Measurements from ENCODE around the gene GDA.

Gene GDA

DNA sequence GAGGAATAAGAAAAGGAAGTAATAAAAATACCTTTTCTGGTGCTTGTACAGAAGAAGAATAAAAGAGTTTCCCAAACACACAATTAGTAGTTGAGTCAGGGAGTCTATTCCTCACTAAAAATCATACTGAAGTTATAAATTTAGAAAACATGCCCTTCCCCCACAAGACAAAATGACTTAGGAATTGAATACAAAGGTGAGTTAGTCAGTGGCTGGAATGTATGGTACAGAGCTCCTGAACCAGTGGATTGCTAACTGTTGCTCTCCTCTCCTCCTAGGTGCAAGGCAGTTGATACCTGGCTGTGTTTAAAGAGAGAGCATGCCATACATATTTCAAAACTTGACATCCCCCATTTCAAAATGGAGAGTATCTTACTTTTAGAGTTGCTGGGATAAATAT is 1.9 kb downstream of the GDA start:
- DNase-seq = no peak

DNA sequence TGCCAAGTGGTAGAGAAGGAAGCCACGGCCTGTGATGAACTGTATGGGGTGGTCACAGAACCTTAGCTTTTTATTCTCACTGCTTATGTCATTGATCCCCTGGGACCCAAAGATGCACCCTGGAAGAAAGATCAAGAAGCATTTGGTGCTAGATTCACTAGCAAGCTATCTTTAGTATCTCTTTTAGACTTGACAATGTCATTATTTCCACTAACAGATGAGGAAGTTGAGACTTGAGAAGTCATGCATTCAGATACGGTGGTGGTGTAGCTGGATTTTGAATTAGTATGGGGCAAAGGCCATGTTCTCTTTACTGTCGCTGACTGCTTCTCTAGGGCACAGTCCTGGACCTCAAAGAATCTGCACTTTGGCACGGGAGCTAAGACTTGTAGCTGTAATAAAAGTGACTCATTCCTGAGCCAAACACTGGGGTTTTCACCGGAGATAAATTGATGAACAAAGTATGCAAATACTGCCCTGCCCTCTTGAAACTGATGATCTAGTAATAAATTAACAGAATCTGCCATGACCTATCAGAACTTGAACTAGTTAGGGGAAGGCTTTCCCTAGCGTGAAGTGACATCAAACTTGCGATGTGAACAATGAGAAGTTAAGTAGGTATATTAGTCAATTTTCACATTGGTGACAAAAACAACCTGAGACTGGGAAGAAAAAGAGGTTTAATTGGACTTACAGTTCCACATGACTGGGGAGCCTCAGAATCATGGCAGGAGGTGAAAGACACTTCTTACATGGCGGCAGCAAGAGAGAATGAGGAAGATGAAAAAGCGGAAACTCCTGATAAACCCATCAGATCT is 5.4 kb downstream of the GDA start:
- no peak for DNase-seq

DNA sequence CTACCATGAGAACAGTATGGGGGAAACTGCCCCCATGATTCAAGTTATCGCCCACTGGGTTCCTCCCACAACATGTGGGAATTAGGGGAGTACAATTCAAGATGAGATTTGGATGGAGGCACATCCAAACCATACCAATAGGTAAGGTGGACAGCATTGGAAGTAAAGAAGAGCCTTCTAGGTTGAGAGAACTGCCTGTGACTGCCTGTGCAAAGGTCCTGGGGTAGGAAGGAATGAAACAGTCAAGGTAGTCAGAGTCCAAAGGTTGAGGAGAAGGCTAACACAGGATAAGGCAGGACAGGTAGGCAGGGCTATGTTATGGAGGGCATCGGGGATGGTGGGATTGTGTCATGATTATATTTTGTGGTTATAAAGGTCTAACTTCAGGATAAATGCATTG is 6.1 kb downstream of the GDA start:
- DNase-seq = no peak

DNA sequence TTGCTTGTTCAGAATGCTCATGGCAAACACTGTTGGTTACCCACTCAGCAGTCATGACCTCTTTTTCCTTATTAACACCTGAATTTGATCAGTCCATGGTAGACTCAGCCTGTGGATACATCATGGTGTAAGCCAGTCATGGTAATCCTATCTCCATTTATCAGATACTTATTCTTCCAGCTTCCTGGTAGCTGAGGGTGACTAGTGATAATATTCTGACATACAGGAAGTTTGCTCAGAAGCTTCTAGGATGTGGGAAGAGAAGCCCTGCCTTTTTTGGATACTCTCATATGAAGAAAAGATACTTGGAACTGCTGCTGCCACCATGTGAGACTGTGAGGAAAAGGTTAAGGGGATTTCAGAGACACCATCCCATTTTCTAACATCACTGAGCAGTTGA is 7.3 kb downstream of the GDA start:
- DNase-seq = no peak

DNA sequence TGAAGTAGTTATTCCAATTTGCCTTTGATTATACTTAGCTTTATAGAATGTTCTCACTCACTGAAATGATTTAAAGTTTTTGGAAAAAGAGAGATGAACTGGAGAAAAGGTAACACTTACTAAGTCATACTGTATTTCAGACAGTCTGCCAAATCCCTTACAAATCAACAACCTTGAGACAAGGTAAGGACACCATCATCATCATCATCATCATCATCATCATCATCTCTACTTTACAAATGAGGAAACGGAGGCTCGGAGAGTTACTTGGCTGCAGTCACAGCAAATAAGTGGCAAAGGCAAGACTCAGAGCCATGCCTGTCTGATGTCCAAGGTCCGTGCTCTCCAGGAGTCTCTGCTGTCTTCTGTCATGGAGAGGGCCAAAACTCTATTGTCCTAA is 9.4 kb downstream of the GDA start:
- DNase-seq = no peak

DNA sequence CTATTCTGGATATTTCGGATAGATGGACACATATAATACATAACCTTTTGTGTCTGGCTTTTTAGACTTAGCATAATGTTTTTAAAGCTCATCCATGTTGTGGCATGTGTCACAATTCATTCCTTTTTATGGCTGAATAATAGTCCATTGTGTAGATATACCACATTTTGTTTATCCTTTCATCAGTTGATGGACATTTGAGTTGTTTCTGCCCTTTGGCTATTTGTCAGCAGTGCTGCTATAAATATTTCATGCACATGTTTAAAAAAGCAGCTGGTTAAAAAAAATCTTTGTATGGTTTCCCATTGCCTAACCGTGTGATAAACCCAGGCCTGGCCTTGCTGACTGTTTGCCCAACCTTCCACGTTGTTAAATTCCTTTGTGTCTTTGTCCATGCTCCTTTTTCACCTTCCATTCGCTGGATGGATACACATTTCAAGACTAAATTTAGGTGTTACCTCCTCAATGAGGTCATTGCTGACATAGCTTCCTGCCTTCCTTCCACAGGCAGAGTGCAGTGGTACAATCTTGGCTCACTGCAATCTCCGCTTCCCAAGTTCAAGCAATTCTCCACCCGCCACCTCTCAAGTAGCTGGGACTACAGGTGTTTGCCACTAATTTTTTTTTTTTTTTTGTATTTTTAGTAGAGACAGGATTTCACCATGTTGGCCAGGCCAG is 11.3 kb downstream of the GDA start:
- DNase-seq = no peak

DNA sequence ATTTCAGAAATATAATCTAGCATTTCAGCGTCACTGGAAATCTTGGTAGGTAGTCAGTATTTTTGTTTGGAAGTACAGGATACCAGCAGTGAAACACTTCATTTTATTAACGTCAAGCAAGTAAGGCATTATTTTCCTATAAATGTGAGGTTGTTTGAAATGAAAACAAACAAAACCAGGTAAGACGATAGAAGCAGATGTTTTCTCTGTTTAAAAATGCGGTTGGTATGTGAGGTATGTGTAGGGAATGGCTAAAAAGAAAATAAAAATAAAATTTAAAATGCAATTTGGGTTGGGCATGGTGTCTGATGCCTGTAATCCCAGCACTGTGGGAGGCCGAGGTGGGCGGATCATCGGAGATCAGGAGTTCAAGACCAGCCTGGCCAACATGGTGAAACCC is 16.1 kb downstream of the GDA start:
- no peak for DNase-seq

DNA sequence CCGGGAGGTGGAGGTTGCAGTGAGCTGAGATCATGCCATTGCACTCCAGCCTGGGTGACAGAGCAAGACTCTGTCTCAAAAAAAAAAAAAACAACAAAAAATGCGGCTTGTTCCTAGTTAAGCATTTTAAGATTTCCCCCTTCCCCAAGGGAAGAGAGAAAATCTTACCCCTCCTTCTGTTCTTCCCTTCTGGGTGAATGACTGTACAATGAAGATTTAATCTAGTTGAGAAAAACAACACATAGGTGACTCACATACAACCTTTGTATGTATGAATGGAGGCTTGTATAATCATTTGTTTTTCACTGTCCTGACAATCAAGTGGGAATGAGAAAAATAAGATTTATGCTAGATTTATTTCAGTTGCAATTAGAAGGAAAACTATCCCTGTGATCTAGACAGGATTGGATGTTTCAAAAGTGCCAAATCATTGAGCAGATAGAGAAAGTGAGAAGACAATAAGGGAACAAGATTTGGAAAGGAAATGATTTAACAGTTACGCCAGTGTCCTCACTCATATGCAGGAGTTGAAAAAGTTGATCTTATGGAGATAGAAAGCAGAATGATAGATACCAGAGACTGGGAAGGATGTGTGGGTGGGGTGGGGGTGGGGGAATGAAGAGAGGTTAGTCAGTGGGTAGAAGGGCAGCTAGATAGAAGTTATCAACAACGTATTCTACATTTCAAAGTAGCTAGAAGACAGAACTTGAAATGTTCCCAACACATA is 16.7 kb downstream of the GDA start:
- DNase-seq = no peak

DNA sequence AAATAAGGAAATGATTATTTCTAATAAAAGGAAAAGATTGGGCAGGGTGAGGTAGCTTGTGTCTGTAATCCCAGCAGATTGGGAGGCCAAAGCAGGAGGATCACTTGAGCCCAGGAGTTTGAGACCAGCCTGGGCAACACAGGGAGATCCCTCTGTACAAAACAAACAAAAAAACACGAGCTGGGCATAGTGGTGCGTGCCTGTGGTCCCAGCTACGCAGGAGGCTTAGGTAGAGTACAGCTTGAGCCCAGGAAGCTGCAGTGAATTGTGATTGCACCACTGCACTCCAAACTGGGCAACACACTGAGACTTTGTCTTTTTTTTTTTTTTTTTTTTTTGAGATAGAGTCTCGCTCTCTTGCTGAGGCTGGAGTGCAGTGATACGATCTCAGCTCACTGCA is 18.8 kb downstream of the GDA start:
- DNase-seq = no peak

DNA sequence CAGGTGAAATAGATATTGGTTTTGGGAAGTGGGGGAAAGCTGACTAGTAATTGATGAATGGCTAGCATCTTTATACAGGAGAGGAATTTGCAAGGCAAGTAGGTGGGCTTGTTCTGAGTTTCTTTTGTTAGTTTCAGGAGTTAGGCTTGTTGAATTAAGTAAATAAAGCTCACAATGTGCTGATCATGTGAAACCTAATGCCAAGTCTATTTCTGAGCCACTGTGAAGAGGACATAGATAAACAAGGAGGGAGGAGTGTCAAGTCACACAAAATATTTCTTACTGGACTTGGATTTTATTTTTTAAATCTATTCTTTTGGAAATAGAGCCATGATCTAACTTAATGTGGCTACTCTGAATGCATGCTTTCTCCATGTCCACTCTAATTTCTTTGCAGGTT is 19.9 kb downstream of the GDA start:
- DNase-seq = no peak

- no peak for DNase-seq
Observed at GRCh38 chr9:72173080-72173479, 23.8 kb downstream of the GDA start.

- no peak for DNase-seq
Observed at GRCh38 chr9:72185561-72185960, 36.3 kb downstream of the GDA start.

DNA sequence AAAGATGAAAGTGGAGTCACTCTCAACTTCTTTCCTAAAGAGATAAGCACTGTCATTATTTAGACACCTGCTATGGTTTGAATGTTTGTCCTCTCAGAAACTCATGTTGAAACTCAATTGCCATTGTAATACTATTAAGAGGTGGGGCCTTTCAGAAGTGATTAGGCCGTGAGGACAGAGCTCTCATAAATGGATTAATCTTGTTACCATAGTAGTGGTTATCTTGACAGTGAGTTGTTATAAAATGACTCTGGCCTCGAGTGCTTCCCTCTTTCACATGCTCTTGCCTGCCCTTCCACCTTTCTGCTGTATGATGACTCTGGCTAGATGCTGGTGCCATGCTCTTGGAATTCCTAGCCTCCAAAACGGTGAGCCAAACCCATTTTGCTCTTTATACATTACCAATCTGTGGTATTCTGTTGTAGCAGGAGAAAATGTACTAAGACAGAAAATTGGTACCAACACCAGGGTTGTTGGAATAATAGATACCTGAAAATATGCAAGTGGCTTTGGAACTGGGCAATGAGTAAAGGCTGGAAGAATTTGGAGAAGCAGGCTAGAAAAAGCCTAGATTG is 38.0 kb downstream of the GDA start:
- DNase-seq = no peak

DNA sequence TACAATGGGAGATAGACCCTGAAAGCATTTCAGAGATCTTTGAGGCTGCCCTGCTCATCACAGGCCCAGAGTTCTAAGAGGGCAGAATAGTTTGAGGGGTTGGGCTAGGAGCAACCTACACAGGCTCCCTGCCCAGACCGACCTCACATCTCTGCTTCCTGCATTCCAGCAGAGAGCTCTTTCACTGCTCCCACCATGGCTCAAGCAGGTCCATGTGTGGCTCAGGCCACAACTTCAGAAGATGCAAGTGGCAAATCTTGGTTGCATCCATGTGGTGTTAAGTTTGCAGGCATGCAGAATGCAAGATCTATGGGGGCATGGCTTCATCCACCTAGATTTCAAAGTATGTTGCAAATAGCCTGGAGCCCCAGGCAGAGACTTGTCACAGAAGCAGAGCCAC is 39.0 kb downstream of the GDA start:
- DNase-seq = no peak

DNA sequence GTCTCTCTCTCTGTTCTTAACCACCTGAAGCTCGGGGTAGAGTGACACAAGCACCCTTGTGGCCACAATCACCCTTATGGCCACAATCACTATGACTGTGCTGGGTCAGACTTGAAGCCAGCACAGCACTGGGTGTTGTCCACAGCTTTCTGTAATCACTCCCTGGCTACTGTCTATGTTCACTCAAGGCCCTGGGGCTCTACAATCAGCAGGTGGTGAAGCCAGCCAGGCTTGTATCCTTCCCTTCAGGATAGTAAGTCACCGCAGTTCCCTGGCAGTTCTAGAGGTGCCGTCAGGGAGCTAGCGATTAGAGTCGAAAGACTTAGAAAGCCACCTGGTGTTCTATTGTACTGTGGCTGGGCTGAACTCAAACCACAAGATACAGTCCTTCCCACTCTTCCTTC is 44.2 kb downstream of the GDA start:
- no peak for DNase-seq

DNA sequence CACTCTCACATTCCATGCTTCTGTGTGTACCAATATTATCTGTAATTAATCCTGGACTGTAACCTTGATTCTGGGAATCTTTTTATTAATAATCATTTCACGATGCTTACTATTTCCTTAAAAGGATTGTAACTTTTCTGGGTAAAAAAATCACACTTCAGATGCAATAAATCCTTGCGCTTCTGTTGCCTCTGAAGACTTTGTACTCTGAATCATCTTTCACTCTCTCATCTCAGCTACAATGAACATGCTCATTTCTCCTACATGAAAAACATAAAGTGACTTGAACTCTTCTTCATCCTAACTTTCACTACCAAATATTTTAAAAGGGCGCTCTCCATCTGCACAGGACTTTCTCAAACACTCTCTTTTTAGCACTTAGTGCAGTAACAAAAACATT is 50.0 kb downstream of the GDA start:
- no peak for DNase-seq

DNA sequence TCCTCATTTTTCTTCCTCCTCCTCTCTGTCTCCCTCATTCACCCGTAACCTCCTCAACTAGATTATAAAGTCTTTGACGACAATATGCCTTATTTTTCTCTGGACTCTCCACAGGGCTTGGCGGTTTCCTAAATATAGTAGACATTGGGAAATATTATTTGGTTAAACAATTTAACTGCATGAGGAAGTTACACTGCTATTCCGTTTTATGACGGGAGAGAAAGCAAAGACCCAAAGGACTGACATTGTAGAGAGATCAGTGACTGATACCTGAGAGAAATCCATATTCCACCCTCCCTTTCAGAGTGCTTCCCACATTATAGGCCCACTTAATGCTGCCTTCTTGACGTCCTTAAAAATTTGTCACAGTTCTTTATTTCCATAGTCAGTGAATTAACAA is 51.2 kb downstream of the GDA start:
- DNase-seq = no peak

GRCh38 chr9:72202009-72202408 is 52.8 kb downstream of the GDA start:
- no peak for DNase-seq

GRCh38 chr9:72203205-72203803 is 54.1 kb downstream of the GDA start:
- no peak for DNase-seq

DNA sequence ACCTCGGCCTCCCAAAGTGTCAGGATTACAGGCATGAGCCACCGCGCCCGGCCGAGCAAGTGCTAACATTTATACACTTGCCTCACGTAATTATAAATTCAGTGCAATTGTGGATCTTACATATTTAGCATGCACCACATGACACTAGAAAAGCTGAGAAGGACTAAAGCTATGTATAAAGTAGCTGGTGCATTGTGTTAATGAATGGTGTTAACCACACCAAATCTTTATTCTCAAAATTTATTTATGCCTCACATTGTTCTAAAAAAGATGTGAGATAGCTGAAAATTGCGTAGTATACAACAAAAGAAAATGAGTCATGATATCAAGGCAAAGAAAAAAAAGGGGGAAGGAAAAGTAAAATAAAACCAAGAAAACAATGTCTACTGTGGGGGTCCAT is 54.8 kb downstream of the GDA start:
- no peak for DNase-seq

GRCh38 chr9:72205513-72205912 is 56.3 kb downstream of the GDA start:
- DNase-seq = no peak

- DNase-seq = no peak
Observed at GRCh38 chr9:72207278-72207677, 58.0 kb downstream of the GDA start.

- no peak for DNase-seq
Observed at GRCh38 chr9:72210522-72210921, 61.3 kb downstream of the GDA start.
